B cell (primary cell): ENCODE measurements around the gene ERGIC1. TPM values are rescaled to one million over a fixed set of nuclear protein-coding genes. Genes with fewer than 3 reads are reported as not detected.
A peak's percentile ranks its signal among the peaks of the same experiment; 100 is the strongest.

ENCODE experiments used
- ATAC-seq: fragments of 200-7000 bp; cut with Tn5 transposase; one replicate; pipeline ENCODE4 v1.10.0; 2021; ENCODE audit warnings: low read depth, mild to moderate bottlenecking, moderate number of reproducible peaks, moderate library complexity
- CTCF ChIA-PET: fragments of 350-600 bp; sonication (Branson Sonifier 250); formaldehyde crosslinking; loops from one replicate; lab custom pipeline; 2021; ENCODE audit warnings: antibody characterized with exemption, inconsistent platforms; lab: Charles Lee
- POLR2A ChIA-PET: fragments of 350-600 bp; sonication (Branson Sonifier 250); formaldehyde crosslinking; loops from one replicate; lab custom pipeline; 2021; ENCODE audit warnings: antibody characterized with exemption; lab: Charles Lee
- DNase-seq: peaks from one replicate; pipeline ENCODE4 v3.0.0; 2013
- H2AFZ ChIP-seq: 2 replicates; pipeline ENCODE4 v1.6.1; 2012; ENCODE audit warnings: mild to moderate bottlenecking, low read depth, low read length; ENCODE audit not compliant: insufficient read depth, poor library complexity, severe bottlenecking
- H3K27ac ChIP-seq, 2 donors: 1 replicate in 1 of 2; 2 replicates in 1 of 2; pipeline ENCODE4 v1.5.1; 2012 to 2013; ENCODE audit warnings: low read length in 2 of 2, mild to moderate bottlenecking in 2 of 2, moderate library complexity in 1 of 2
- H3K27me3 ChIP-seq, 4 experiments: fragments of 200-600 bp in 1 of 4; sonication (generic) in 1 of 4; replicated peaks in 1 of 4; 1 replicate in 2 of 4; 2 replicates in 2 of 4; pipeline versions ENCODE4 v1.6.1 to v1.7.0; 2013 to 2016; ENCODE audit warnings: low read length in 3 of 4, mild to moderate bottlenecking in 2 of 4, mixed read lengths in 1 of 4, moderate library complexity in 1 of 4; ENCODE audit not compliant: insufficient read depth in 4 of 4, control insufficient read depth in 3 of 4; ENCODE audit errors: control extremely low read depth in 1 of 4
- H3K36me3 ChIP-seq, 2 experiments: replicated peaks in 1 of 2; 1 replicate in 1 of 2; 2 replicates in 1 of 2; pipeline versions ENCODE4 v1.6.1 to v1.7.1; 2013; ENCODE audit warnings: low read length in 1 of 2; ENCODE audit not compliant: insufficient read depth in 2 of 2, control insufficient read depth in 1 of 2; ENCODE audit errors: control extremely low read depth in 1 of 2, extremely low read depth in 1 of 2
- H3K4me1 ChIP-seq, 2 donors: fragments of 200-600 bp in 1 of 2; sonication (generic) in 1 of 2; 1 replicate in 1 of 2; 2 replicates in 1 of 2; pipeline versions ENCODE4 v1.5.1 to v1.6.1; 2013 to 2017; ENCODE audit warnings: low read length in 2 of 2; ENCODE audit not compliant: control insufficient read depth in 2 of 2, insufficient read depth in 2 of 2
- H3K4me2 ChIP-seq: replicated peaks from 2 replicates; pipeline ENCODE3; 2012; ENCODE audit warnings: mild to moderate bottlenecking, low read depth, low read length; ENCODE audit not compliant: poor library complexity, severe bottlenecking
- H3K4me3 ChIP-seq, 5 experiments: fragments of 200-600 bp in 1 of 5; sonication (generic) in 1 of 5; 1 replicate in 3 of 5; 2 replicates in 2 of 5; pipeline versions ENCODE4 v1.5.1 to v1.7.0; 2011 to 2016; ENCODE audit warnings: low read length in 4 of 5, mild to moderate bottlenecking in 4 of 5, low read depth in 2 of 5, control low read depth in 1 of 5, moderate library complexity in 1 of 5; ENCODE audit not compliant: insufficient read depth in 1 of 5; ENCODE audit errors: control extremely low read depth in 1 of 5, extremely low read depth in 1 of 5
- H3K79me2 ChIP-seq: fragments of 200-600 bp; sonication (generic); one replicate; pipeline ENCODE4 v1.6.0; 2016; ENCODE audit warnings: low read length; ENCODE audit not compliant: control insufficient read depth, insufficient read depth
- H3K9ac ChIP-seq: fragments of 200-600 bp; sonication (generic); 2 replicates; pipeline ENCODE4 v1.6.1; 2017; ENCODE audit warnings: mild to moderate bottlenecking, low read length, moderate library complexity
- H3K9me3 ChIP-seq, 3 donors: one replicate each; pipeline versions ENCODE4 v1.6.1 to v1.7.1; 2013; ENCODE audit warnings: low read length in 2 of 3; ENCODE audit not compliant: control insufficient read depth in 2 of 3, insufficient read depth in 1 of 3; ENCODE audit errors: control extremely low read depth in 1 of 3
- H4K20me1 ChIP-seq: 2 replicates; pipeline ENCODE4 v1.6.0; 2012; ENCODE audit warnings: mild to moderate bottlenecking, low read length; ENCODE audit not compliant: insufficient read depth, control insufficient read depth, poor library complexity, severe bottlenecking
- H3K27ac Mint-ChIP-seq: one replicate; pipeline ENCODE4 v1.8.0; 2021; ENCODE audit warnings: mixed read lengths
- H3K27me3 Mint-ChIP-seq: one replicate; pipeline ENCODE4 v1.8.0; 2021; ENCODE audit warnings: mixed read lengths
- H3K4me1 Mint-ChIP-seq: one replicate; pipeline ENCODE4 v1.8.0; 2021; ENCODE audit warnings: mixed read lengths
- H3K4me3 Mint-ChIP-seq: one replicate; pipeline ENCODE4 v1.8.0; 2021; ENCODE audit warnings: mixed read lengths
- H3K9me3 Mint-ChIP-seq: one replicate; pipeline ENCODE4 v1.8.0; 2022; ENCODE audit warnings: mixed read lengths; ENCODE audit not compliant: insufficient read depth
- CTCF ChIP-seq: fragments of 200-600 bp; IDR thresholded peaks from one replicate; pipeline ENCODE4 v1.8.0; 2022; ENCODE audit warnings: antibody characterized with exemption, mild to moderate bottlenecking
- EZH2 ChIP-seq: IDR thresholded peaks from 2 replicates; pipeline ENCODE4 v1.6.1; 2012; ENCODE audit warnings: borderline replicate concordance, low read depth, mild to moderate bottlenecking, moderate library complexity, low read length; ENCODE audit not compliant: insufficient read depth, poor library complexity, severe bottlenecking
- WGBS: methylation state at CpG from one replicate; pipeline ENCODE4 v1.1.5; 2013; ENCODE audit warnings: missing lambda C conversion rate; ENCODE audit not compliant: insufficient coverage; 5-methylcytosine and 5-hydroxymethylcytosine counted together
- intact Hi-C: fragments of 100-400 bp; cut with micrococcal nuclease; formaldehyde crosslinking; loops from one replicate; pipeline ENCODE4 v1.10.0; 2022
- polyA plus RNA-seq: library from polyadenylated mRNA; depleted of rRNA; stranded (reverse); fragments of >200 nt; gene quantifications from 2 replicates; pipeline ENCODE4 v1.2.3, GENCODE V29; 2012
- total RNA-seq, 2 donors: library from RNA; stranded (reverse); fragments of 120-200 nt in 1 of 2; gene quantifications; 1 replicate in 1 of 2; 2 replicates in 1 of 2; pipeline versions ENCODE4 v1.2.3 to v1.2.4, GENCODE V29; 2013 to 2022

The ERGIC1 gene
- total and polyA plus RNA-seq, 2 donors (not counting 1 experiment from before 2014, with no cell fraction given) = 86.3 to 140 TPM

GRCh38 chr5:172918421-172919371, 84.6 kb downstream of the ERGIC1 start:
- no peaks in the 10 kb centered on the region for H3K27me3 Mint-ChIP-seq
- peaks cover 0 to 81% of the 10 kb centered on the region in 2 experiments for H3K36me3 ChIP-seq
- peaks cover 12 to 17% of the 10 kb centered on the region in 2 donors for H3K4me1 ChIP-seq
- peak; percentile 54 for DNase-seq
- WGBS = 56% methylated on average over 22 of the region's 28 CpGs
- H3K27ac Mint-ChIP-seq = peak overlapping the region; percentile 86
- no peaks in the 10 kb centered on the region for H3K9me3 ChIP-seq
- H3K9me3 Mint-ChIP-seq = no peaks in the 10 kb centered on the region
- H2AFZ ChIP-seq = no peak overlapping the region
- H3K4me1 Mint-ChIP-seq = peaks cover 14% of the 10 kb centered on the region
- CTCF ChIA-PET = interaction anchor here (0.6 kb wide), 1 partner anchor 1498 kb away, joined by 5 read pairs; no protein-coding TSS in a partner anchor
- peak overlapping the region; percentile 44 for H3K4me2 ChIP-seq
- POLR2A ChIA-PET = no interaction called here
- peak overlapping the region; percentile 53 for H3K4me3 Mint-ChIP-seq
- H3K27me3 ChIP-seq = no peaks in the 10 kb centered on the region
- H3K9ac ChIP-seq = no peak overlapping the region
- no peak overlapping the region for H3K4me3 ChIP-seq
- intact Hi-C loops = loop anchor here (10.0 kb wide), 1 partner anchor 464 kb away; the partner anchor contains the start of gene SH3PXD2B
- H4K20me1 ChIP-seq = peaks cover 11% of the 10 kb centered on the region
- TF ChIP-seq EZH2 (no peak), CTCF (no peak)
- peaks cover 23% of the 10 kb centered on the region for H3K79me2 ChIP-seq
- ATAC-seq = peak; percentile 58
- H3K27ac ChIP-seq = peak overlapping the region; percentile 20 to 37
